ENCODE data around the gene RCBTB1. TPM values are rescaled to one million over a fixed set of nuclear protein-coding genes. Genes with fewer than 3 reads are reported as not detected.

The RCBTB1 gene
- 14.0 and 18.4 TPM in 2 replicates for total RNA-seq

DNA sequence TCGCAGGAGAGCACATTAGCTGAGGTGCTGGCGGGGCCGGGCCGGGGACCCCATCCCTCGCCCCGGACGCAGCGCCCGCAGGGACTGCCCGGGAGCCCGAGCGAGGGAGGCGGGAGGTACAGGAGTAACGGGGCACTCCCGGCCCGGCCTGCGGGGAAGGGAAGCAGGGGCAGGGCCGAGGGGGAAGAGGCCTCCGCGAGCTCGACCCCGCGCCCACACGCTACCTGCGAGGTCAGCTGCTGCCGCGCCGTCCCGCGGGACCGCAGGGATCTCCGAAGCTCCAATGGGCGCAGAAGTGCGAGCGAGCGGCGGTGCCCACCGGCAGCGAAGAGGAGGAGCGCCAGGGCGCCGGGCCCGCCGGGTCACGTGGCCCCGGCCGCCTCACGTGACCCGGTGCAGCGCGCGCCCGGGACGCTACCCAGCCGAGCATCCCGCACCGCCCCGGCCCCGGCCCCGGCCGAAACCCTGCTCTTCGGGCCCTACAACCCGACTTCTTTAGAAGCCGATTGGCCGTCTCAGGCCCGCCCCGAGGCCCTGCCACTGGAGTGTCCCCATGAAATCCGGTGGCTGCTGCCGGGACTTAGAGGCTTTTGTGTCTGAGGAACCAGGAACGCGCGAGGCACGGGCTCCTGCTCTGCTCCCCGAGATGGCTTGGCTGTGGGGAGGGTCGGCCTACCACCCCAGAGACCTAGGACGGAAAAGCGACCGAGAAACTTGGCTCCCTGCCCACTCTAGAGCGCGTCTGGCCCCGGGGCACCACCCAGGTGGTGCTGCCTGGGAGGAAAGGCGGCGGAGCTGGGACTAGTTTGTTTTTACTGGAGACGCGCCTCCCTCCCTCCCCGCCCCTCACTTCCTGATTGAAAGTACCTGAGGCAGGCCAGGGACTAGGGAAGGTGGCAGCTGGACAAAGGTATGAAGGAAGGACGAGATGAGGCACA, at the start of gene RCBTB1:
TSS of gene RCBTB1 (minus strand) at position 339 of the 938 bp plus-strand sequence. CDS start 18,279 bp downstream, outside the sequence.

DNA sequence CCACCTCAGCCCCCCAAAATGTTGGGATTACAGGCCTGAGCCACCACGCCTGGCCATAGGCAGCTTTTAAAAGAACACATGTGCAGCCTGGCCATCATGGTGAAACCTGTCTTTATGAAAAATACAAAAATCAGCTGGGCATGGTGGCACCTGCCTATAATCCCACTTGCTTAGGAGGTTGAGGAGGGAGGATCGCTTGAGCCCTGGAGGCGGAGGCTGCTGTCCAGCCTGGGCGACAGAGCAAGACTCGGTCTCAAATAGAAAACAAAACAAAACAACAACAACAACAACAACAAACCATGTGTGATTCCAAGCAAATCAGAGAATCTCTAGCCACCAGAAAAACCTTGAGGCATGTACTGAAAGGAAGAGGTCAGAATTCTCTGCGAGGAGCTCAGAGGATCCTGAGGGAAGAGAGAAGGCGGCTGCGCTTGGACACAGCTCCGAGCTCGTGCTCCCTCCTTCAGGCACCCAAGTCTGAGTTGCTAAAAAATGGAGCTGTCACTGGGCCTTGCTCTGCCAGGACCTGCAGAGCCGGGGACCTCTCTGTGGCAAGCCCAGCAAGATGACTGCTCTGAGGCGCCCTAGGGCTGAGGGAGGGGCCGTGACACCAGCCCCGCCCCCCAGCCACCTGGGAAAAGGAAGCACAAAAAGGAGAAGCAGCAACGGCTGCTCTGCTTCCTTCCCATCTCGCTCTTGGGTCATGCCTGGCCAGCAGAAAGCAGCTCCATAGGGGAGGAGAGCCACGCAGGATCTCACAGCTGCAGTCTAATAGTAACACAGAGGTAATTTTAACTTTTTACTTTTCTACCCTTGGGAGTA, 42.7 kb upstream of the RCBTB1 start, which contains the start of gene ARL11:
TSS of gene ARL11 (plus strand) at position 677 of the 822 bp plus-strand sequence. CDS start 1,941 bp downstream, outside the sequence.

DNA sequence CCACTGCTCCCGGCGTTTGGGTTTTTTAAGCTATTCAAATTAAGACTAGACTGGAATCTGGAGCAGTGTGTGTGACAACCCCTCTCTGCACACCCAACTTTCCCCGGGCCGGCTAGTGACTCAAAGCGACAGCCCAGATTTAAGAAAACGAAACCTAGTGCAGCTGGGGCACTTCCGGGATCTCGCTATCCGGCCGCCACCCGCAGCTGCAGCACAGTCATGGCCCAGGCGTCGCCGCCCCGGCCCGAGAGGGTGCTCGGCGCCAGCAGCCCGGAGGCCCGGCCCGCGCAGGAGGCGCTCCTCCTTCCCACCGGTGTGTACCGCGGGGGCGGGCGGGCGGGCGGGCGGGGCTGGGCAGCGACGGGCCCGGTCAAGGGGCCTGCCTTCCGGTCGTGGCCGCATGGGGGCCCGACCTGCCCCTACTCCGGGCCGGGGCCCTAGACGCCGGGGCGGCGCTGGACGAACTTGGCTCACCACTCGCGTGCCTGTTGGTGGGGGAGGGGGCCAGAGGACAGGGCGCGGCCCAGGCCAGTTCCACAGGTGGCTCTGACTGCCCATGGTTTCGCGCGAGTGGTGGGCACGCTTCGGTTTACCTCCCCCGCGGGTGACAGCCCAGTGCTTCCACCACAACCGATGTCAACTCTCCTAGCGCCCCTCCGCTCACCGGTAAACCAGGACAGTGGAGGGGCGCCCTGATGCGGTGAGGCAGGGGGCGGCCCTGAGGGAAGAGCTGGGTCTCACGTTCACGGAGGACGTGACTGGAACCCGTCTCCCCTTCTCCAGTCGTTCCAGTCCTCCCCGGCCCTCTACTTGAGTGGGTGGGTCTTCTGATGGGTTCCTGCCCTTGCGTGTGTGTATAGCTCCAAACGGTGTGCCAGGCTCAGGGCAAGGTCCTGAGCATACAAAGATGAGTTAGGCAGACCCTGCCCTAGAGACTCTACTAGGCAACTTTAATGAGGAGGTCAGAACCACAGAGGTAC, 89.3 kb downstream of the RCBTB1 start, which contains the start of gene PHF11:
TSS of gene PHF11 (plus strand) at position 171 of the 980 bp plus-strand sequence. CDS start at position 220, 49 bp downstream.

Other genes with a start within 250 kb of the RCBTB1 start
- 9.6 and 11.1 TPM in 2 replicates for gene CAB39L, start 141.5 kb downstream of the RCBTB1 start, total RNA-seq
- gene SETDB2, start 141.3 kb downstream of the RCBTB1 start, total RNA-seq: 7.6 and 8.5 TPM in 2 replicates
- 14.7 and 15.8 TPM in 2 replicates for gene PHF11, start 89.6 kb downstream of the RCBTB1 start, total RNA-seq
- not detected in 2 replicates for gene ARL11, start 42.9 kb upstream of the RCBTB1 start, total RNA-seq
- 61.8 and 69.8 TPM in 2 replicates for gene EBPL, start 105.9 kb upstream of the RCBTB1 start, total RNA-seq
- gene KPNA3, start 207.1 kb upstream of the RCBTB1 start, total RNA-seq: 29.8 and 36.0 TPM in 2 replicates